IPS-NIHi7 (cell line): ENCODE data around the gene PDCD6IP.

Source experiments
- DNase-seq: peaks from one replicate; pipeline ENCODE4 v3.0.0; 2012; ENCODE audit warnings: mixed read lengths; ENCODE audit errors: extremely low spot score

Gene PDCD6IP

GRCh38 chr3:33889394-33890039, 91.1 kb downstream of the PDCD6IP start:
- DNase-seq = no peak

- DNase-seq = no peak
Measured at GRCh38 chr3:33892655-33893054, 94.2 kb downstream of the PDCD6IP start.

- no peak for DNase-seq
Measured at GRCh38 chr3:33895658-33896057, 97.2 kb downstream of the PDCD6IP start.

- DNase-seq = no peak
Measured at GRCh38 chr3:33897306-33897705, 98.9 kb downstream of the PDCD6IP start.

GRCh38 chr3:33898901-33899300, 100.5 kb downstream of the PDCD6IP start:
- DNase-seq = no peak

- DNase-seq = no peak
Measured at GRCh38 chr3:33900440-33900808, 102.0 kb downstream of the PDCD6IP start.

- DNase-seq = peak; percentile 10
Measured at GRCh38 chr3:33900809-33901505, 102.5 kb downstream of the PDCD6IP start.

- peak; percentile 5 for DNase-seq
Measured at GRCh38 chr3:33901862-33902563, 103.6 kb downstream of the PDCD6IP start.

- DNase-seq = no peak
Measured at GRCh38 chr3:33904730-33905129, 106.3 kb downstream of the PDCD6IP start.

GRCh38 chr3:33908250-33908851, 109.9 kb downstream of the PDCD6IP start:
- no peak for DNase-seq

GRCh38 chr3:33909547-33909946, 111.1 kb downstream of the PDCD6IP start:
- no peak for DNase-seq

GRCh38 chr3:33910031-33910430, 111.6 kb downstream of the PDCD6IP start:
- DNase-seq = no peak

GRCh38 chr3:33911525-33912322, 113.3 kb downstream of the PDCD6IP start:
- DNase-seq = no peak

GRCh38 chr3:33914212-33914611, 115.8 kb downstream of the PDCD6IP start:
- no peak for DNase-seq

- no peak for DNase-seq
Measured at GRCh38 chr3:33914731-33915379, 116.4 kb downstream of the PDCD6IP start.

- peak; percentile 38 for DNase-seq
Measured at GRCh38 chr3:33915796-33916546, 117.5 kb downstream of the PDCD6IP start.

GRCh38 chr3:33918126-33918756, 119.8 kb downstream of the PDCD6IP start:
- no peak for DNase-seq
